HG02610 (cell line): Measurements from ENCODE around the gene OR6K2.
"Not testable (repeated sequence)": the region's sequence is repeated elsewhere in the genome, so short reads cannot be mapped to it uniquely, and the experiment has no call there.

ENCODE experiments used
- ATAC-seq: cut with Tn5 transposase; IDR thresholded peaks from one replicate; pipeline ENCODE4 v1.9.1; 2021; ENCODE audit warnings: mild to moderate bottlenecking, moderate library complexity; ENCODE audit not compliant: unreplicated experiment

The OR6K2 gene

GRCh38 chr1:158700552-158700951 lies at the start of gene OR6K2:
Gene OR6K2, minus strand, starts transcription at chr1:158700652. Its CDS starts 0 bp downstream, at chr1:158700652.
- ATAC-seq = no peak

- ATAC-seq = no peak
Measured at GRCh38 chr1:158735848-158736247, 35.4 kb upstream of the OR6K2 start.

- no peak for ATAC-seq
Measured at GRCh38 chr1:158732524-158732923, 32.1 kb upstream of the OR6K2 start.

- no peak for ATAC-seq
Measured at GRCh38 chr1:158731707-158732106, 31.3 kb upstream of the OR6K2 start.

- no peak for ATAC-seq
Measured at GRCh38 chr1:158730453-158730852, 30.0 kb upstream of the OR6K2 start.

- no peak for ATAC-seq
Measured at GRCh38 chr1:158728510-158729225, 28.2 kb upstream of the OR6K2 start.

- no peak for ATAC-seq
Measured at GRCh38 chr1:158724442-158724841, 24.0 kb upstream of the OR6K2 start.

GRCh38 chr1:158720620-158721019 lies 20.2 kb upstream of the OR6K2 start, which contains the start of gene OR6K3:
Gene OR6K3, minus strand, starts transcription at chr1:158720720. Its CDS starts 2,605 bp downstream, at chr1:158718115.
- no peak for ATAC-seq

GRCh38 chr1:158719664-158720063 lies 19.2 kb upstream of the OR6K2 start:
- ATAC-seq = no peak

GRCh38 chr1:158717344-158717743 lies 16.9 kb upstream of the OR6K2 start:
- ATAC-seq = no peak

- ATAC-seq = peak; percentile 91
Measured at GRCh38 chr1:158716335-158716734, 15.9 kb upstream of the OR6K2 start.

- ATAC-seq = no peak
Measured at GRCh38 chr1:158714754-158715153, 14.3 kb upstream of the OR6K2 start.

GRCh38 chr1:158711098-158711497 lies 10.6 kb upstream of the OR6K2 start:
- no peak for ATAC-seq

GRCh38 chr1:158706096-158706495 lies 5.6 kb upstream of the OR6K2 start:
- no peak for ATAC-seq

- ATAC-seq = no peak
Measured at GRCh38 chr1:158694596-158694995, 5.9 kb downstream of the OR6K2 start.

GRCh38 chr1:158692356-158692755 lies 8.1 kb downstream of the OR6K2 start:
- ATAC-seq = no peak

- no peak for ATAC-seq
Measured at GRCh38 chr1:158691907-158692306, 8.5 kb downstream of the OR6K2 start.

- not testable (repeated sequence) for ATAC-seq
Measured at GRCh38 chr1:158691149-158691548, 9.3 kb downstream of the OR6K2 start.

- no peak for ATAC-seq
Measured at GRCh38 chr1:158689875-158690274, 10.6 kb downstream of the OR6K2 start.

GRCh38 chr1:158689110-158689509 lies 11.3 kb downstream of the OR6K2 start:
- no peak for ATAC-seq

GRCh38 chr1:158688343-158688742 lies 12.1 kb downstream of the OR6K2 start:
- ATAC-seq = not testable (repeated sequence)

GRCh38 chr1:158687037-158687436 lies 13.4 kb downstream of the OR6K2 start:
- ATAC-seq = no peak
